ENCODE measurements around the gene TDRD7. TPM values are rescaled to one million over a fixed set of nuclear protein-coding genes. Genes with fewer than 3 reads are reported as not detected.

Gene TDRD7
- total RNA-seq, 4 donors from 2014 or later: 9.6 to 18.4 (median 10.8) TPM

DNA sequence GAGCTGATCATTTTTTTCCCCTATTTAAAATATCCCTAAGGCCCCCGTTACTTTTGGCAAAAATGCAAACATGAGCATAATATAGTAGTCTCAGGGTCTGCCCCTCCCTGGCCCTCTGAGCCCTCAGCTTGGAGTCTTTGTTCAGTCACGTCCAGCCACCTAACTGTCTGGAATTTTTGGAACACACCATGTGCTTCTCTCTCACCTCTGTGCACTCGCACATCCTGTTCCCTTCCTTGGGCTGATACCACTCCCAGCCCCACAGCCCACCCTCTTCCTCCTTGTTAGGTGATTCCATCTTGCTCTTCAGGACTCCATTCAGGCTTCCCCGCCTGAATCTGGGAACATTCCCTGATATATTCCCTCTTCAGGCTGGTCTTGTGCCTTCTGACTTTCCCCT, 16.0 kb downstream of the TDRD7 start:
- no peak for DNase-seq (ENCODE audit: low spot score in 2 of 2)
- Histone ChIP-seq H3K27me3 (no peaks in the 10 kb centered on the region), H3K4me3 (no peak overlapping the region), H3K27ac (no peak overlapping the region), H3K4me1 (no peaks in the 10 kb centered on the region), H3K9me3 (peaks cover 0 to 2% (median 0%) of the 10 kb centered on the region in 4 donors), H3K36me3 (peaks cover 0 to 40% (median 0%) of the 10 kb centered on the region in 3 donors)
- TF ChIP-seq POLR2A (IDR thresholded peaks at IDR 0.05) (no peak), EP300 (IDR thresholded peaks at IDR 0.05) (no peak), CTCF (IDR thresholded peaks at IDR 0.05) (no peak)
- 72 to 87% methylated on average over 4 of the region's 4 CpGs for WGBS, 2 donors

GRCh38 chr9:97430316-97431043, 18.6 kb downstream of the TDRD7 start:
- Histone ChIP-seq H3K4me1 (no peaks in the 10 kb centered on the region), H3K9me3 (no peaks in the 10 kb centered on the region), H3K27ac (no peak overlapping the region), H3K27me3 (no peaks in the 10 kb centered on the region), H3K4me3 (no peak overlapping the region), H3K36me3 (peaks cover 0 to 63% (median 0%) of the 10 kb centered on the region in 3 donors)
- TF ChIP-seq EP300 (IDR thresholded peaks at IDR 0.05) (no peak), CTCF (IDR thresholded peaks at IDR 0.05) (no peak), POLR2A (IDR thresholded peaks at IDR 0.05) (no peak)
- no peak for DNase-seq (ENCODE audit: low spot score in 2 of 2)
- WGBS, 2 donors: 89 to 90% methylated on average over 7 of the region's 7 CpGs

GRCh38 chr9:97431044-97431441, 19.1 kb downstream of the TDRD7 start:
- H3K27me3 ChIP-seq: no peaks in the 10 kb centered on the region
- no peak overlapping the region for H3K4me3 ChIP-seq
- no peaks in the 10 kb centered on the region for H3K9me3 ChIP-seq
- no peak for TF ChIP-seq POLR2A (IDR thresholded peaks at IDR 0.05)
- no peak for TF ChIP-seq CTCF (IDR thresholded peaks at IDR 0.05)
- no peak for TF ChIP-seq EP300 (IDR thresholded peaks at IDR 0.05)
- 92 to 93% methylated on average over 3 of the region's 3 CpGs for WGBS, 2 donors
- DNase-seq (ENCODE audit: low spot score in 2 of 2): no peak
- H3K4me1 ChIP-seq: no peaks in the 10 kb centered on the region
- H3K27ac ChIP-seq: no peak overlapping the region
- H3K36me3 ChIP-seq: peaks cover 0 to 66% (median 0%) of the 10 kb centered on the region in 3 donors

- Histone ChIP-seq H3K4me1 (no peaks in the 10 kb centered on the region), H3K27ac (no peak overlapping the region), H3K4me3 (no peak overlapping the region), H3K27me3 (no peaks in the 10 kb centered on the region), H3K9me3 (no peaks in the 10 kb centered on the region), H3K36me3 (peaks cover 0 to 66% (median 0%) of the 10 kb centered on the region in 3 donors)
- WGBS, 2 donors: 65 to 68% methylated on average over 5 of the region's 5 CpGs
- DNase-seq (ENCODE audit: low spot score in 2 of 2): no peak
- TF ChIP-seq CTCF (IDR thresholded peaks at IDR 0.05) (no peak), EP300 (IDR thresholded peaks at IDR 0.05) (no peak), POLR2A (IDR thresholded peaks at IDR 0.05) (no peak)
Measured at GRCh38 chr9:97431549-97432143, 19.8 kb downstream of the TDRD7 start.

DNA sequence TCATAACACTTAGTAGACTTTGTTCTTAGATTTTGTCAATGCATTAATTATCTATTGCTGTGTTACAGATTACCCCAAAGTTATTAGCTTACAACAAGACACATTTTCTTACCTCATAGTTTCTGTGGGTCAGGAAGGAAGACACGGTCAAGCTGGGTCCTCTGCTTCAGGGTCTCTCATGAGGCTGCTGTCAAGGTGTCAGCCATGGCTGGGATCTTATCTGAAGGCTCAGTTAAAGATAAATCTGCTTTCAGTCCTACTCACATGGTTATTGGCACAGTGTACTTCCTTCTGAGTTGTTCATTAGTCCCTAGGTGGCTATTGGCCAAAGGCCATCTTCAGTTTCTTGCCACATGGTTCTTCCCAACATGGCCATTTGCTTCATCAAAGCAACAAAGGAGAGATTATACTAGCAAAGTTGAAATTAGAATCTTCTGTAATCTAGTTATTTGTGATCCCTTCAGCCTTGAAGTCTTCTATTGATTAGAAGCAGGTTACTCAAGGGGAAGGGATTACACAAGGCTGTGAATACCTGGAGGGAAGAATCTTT, 25.2 kb downstream of the TDRD7 start:
- H3K27me3 ChIP-seq: no peaks in the 10 kb centered on the region
- no peak overlapping the region for H3K27ac ChIP-seq
- no peak for DNase-seq (ENCODE audit: low spot score in 2 of 2)
- no peak overlapping the region for H3K4me3 ChIP-seq
- H3K4me1 ChIP-seq: no peaks in the 10 kb centered on the region
- peaks cover 0 to 71% (median 0%) of the 10 kb centered on the region in 3 donors for H3K36me3 ChIP-seq
- H3K9me3 ChIP-seq: no peaks in the 10 kb centered on the region
- TF ChIP-seq CTCF (IDR thresholded peaks at IDR 0.05) (no peak), POLR2A (IDR thresholded peaks at IDR 0.05) (no peak), EP300 (IDR thresholded peaks at IDR 0.05) (no peak)
- WGBS, 2 donors: 71 to 72% methylated on average over 1 of the region's 1 CpG
